Left ventricle myocardium superior (tissue), 1 donor: ENCODE results near the gene GPR87. TPM values are rescaled to one million over a fixed set of nuclear protein-coding genes. Genes with fewer than 3 reads are reported as not detected.

ENCODE experiments used
- ATAC-seq: fragments of 200-7000 bp; cut with Tn5 transposase; one replicate; pipeline ENCODE4 v1.9.1; 2020; ENCODE audit warnings: mild to moderate bottlenecking, moderate library complexity
- DNase-seq: peaks from one replicate; pipeline ENCODE4 v3.0.0-alpha.2; 2020
- intact Hi-C: fragments of 100-400 bp; cut with micrococcal nuclease; formaldehyde crosslinking; loops from one replicate; pipeline ENCODE4 v1.11.0; 2022
- total RNA-seq: library from RNA; stranded (reverse); fragmentation: NEBNext Ultra II Directional; extraction: Animal tissue kit (Norgen Biotek cat#: 25700); gene quantifications from one replicate; pipeline ENCODE4 v1.2.1, GENCODE V29; 2021
- donor health status: DM: no; HTN: yes; CAD: no; lungs with severe emphysema.

Gene GPR87
- total RNA-seq, 1 donor from 2014 or later, result not detected

- intact Hi-C loops, result no loop called here
- DNase-seq (no peak), ATAC-seq (no peak)
Measured at GRCh38 chr3:151259664-151260063, 57.0 kb downstream of the GPR87 start.

- DNase-seq (no peak), ATAC-seq (no peak)
- intact Hi-C loops, result no loop called here
Measured at GRCh38 chr3:151256749-151257148, 59.9 kb downstream of the GPR87 start.

GRCh38 chr3:151248772-151249337 lies 67.8 kb downstream of the GPR87 start:
- intact Hi-C loops, result no loop called here
- ATAC-seq, result peak; percentile 57
- no peak for DNase-seq

Other genes with a start within 250 kb of the GPR87 start
- 0.10 TPM for gene MED12L, start 231.2 kb downstream of the GPR87 start, total RNA-seq
- 0.15 TPM for gene GPR171, start 113.6 kb downstream of the GPR87 start, total RNA-seq
- gene P2RY14, start 38.3 kb downstream of the GPR87 start, total RNA-seq, result 4.4 TPM
- 1.2 TPM for gene P2RY13, start 12.7 kb upstream of the GPR87 start, total RNA-seq
- 1.0 TPM for gene P2RY12, start 67.9 kb upstream of the GPR87 start, total RNA-seq
- 1.9 TPM for gene IGSF10, start 144.2 kb upstream of the GPR87 start, total RNA-seq